Measurements from ENCODE around the gene ATP6V0D1.
A peak's percentile ranks its signal among the peaks of the same experiment; 100 is the strongest.

Gene ATP6V0D1

GRCh38 chr16:67391424-67392300 is 89.3 kb downstream of the ATP6V0D1 start:
- in situ Hi-C loops (cut with HindIII; ENCODE audit: low pct_unique_long_range_greater_than_20kb, low sequenced_read_pairs), result no loop called here
- peak in 1 of 2 experiments; percentile 58 for DNase-seq (ENCODE audit: low read depth in 1 of 2, low spot score in 1 of 2)
- no peak for TF ChIP-seq JUND (IDR thresholded peaks at IDR 0.05; ENCODE audit: low read depth)

- in situ Hi-C loops (cut with HindIII; ENCODE audit: low pct_unique_long_range_greater_than_20kb, low sequenced_read_pairs), result no loop called here
- DNase-seq (ENCODE audit: low read depth in 1 of 2, low spot score in 1 of 2), result no peak
- no peak for TF ChIP-seq JUND (IDR thresholded peaks at IDR 0.05; ENCODE audit: low read depth)
These were observed 90.0 kb downstream of the ATP6V0D1 start for GRCh38 chr16:67390816-67391423.

- in situ Hi-C loops (cut with HindIII; ENCODE audit: low pct_unique_long_range_greater_than_20kb, low sequenced_read_pairs), result no loop called here
- TF ChIP-seq JUND (IDR thresholded peaks at IDR 0.05; ENCODE audit: low read depth), result no peak
- DNase-seq (ENCODE audit: low read depth in 1 of 2, low spot score in 1 of 2), result no peak
These were observed 90.8 kb downstream of the ATP6V0D1 start for GRCh38 chr16:67389911-67390815.

- no peak for TF ChIP-seq JUND (IDR thresholded peaks at IDR 0.05; ENCODE audit: low read depth)
- in situ Hi-C loops (cut with HindIII; ENCODE audit: low pct_unique_long_range_greater_than_20kb, low sequenced_read_pairs), result no loop called here
- no peak for DNase-seq (ENCODE audit: low read depth in 1 of 2, low spot score in 1 of 2)
These were observed 92.4 kb downstream of the ATP6V0D1 start for GRCh38 chr16:67388591-67388990.

GRCh38 chr16:67388191-67388590 is 92.8 kb downstream of the ATP6V0D1 start:
- in situ Hi-C loops (cut with HindIII; ENCODE audit: low pct_unique_long_range_greater_than_20kb, low sequenced_read_pairs), result no loop called here
- TF ChIP-seq JUND (IDR thresholded peaks at IDR 0.05; ENCODE audit: low read depth), result no peak
- no peak for DNase-seq (ENCODE audit: low read depth in 1 of 2, low spot score in 1 of 2)
